Measurements from ENCODE around the gene ROR2. TPM values are rescaled to one million over a fixed set of nuclear protein-coding genes. Genes with fewer than 3 reads are reported as not detected.
"Not testable (repeated sequence)": the region's sequence is repeated elsewhere in the genome, so short reads cannot be mapped to it uniquely, and the experiment has no call there.

The ROR2 gene
- total and polyA plus RNA-seq, 5 donors: 20.1 to 38.9 (median 35.3) TPM

GRCh38 chr9:91803151-91803940 is 146.7 kb downstream of the ROR2 start:
- 60% methylated on average over 8 of the region's 8 CpGs for WGBS
- H3K27me3 ChIP-seq (ENCODE audit: control insufficient read depth, insufficient read depth): no peaks in the 10 kb centered on the region
- no peak overlapping the region for H3K4me3 ChIP-seq (ENCODE audit: low read length)
- H3K9me3 ChIP-seq (ENCODE audit: control insufficient read depth, low read length): no peaks in the 10 kb centered on the region
- peaks cover 8% of the 10 kb centered on the region for H3K4me1 ChIP-seq (ENCODE audit: control insufficient read depth, insufficient read depth, low read length)
- intact Hi-C loops (cut with DNase I): no loop called here
- peak overlapping the region; percentile 56 for H3K27ac ChIP-seq (ENCODE audit: low read length)
- ATAC-seq: no peak
- no peak for DNase-seq

DNA sequence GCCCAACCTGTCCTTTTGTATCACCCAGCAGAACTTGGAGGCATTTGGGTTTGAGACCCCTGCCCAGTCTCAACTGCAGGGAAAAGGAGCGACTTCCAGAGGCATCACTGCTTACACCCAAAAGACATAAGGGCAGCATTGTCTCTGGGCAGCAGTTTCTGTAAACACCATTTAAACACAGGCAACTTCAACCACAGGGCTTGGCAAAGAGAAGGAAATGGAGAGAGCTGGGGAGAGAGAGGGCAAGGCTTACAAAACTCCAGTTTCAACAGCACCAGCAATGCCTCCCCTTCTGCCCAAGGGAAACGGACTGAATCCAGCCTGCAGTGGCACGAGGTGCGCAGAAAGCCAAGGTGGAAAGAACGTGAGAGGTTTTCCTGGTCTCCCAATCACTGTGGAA is 147.6 kb downstream of the ROR2 start:
- intact Hi-C loops (cut with DNase I): no loop called here
- ATAC-seq (no peak), DNase-seq (no peak)
- WGBS: 81% methylated on average over 5 of the region's 5 CpGs
- Histone ChIP-seq H3K27me3 (ENCODE audit: control insufficient read depth, insufficient read depth) (no peaks in the 10 kb centered on the region), H3K27ac (ENCODE audit: low read length) (no peak overlapping the region), H3K9me3 (ENCODE audit: control insufficient read depth, low read length) (no peaks in the 10 kb centered on the region), H3K4me3 (ENCODE audit: low read length) (no peak overlapping the region), H3K4me1 (ENCODE audit: control insufficient read depth, insufficient read depth, low read length) (peaks cover 8% of the 10 kb centered on the region)

- H3K27ac ChIP-seq (ENCODE audit: low read length): peak overlapping the region; percentile 43
- ATAC-seq: no peak
- intact Hi-C loops (cut with DNase I): no loop called here
- peaks cover 8% of the 10 kb centered on the region for H3K4me1 ChIP-seq (ENCODE audit: control insufficient read depth, insufficient read depth, low read length)
- no peak overlapping the region for H3K4me3 ChIP-seq (ENCODE audit: low read length)
- WGBS: 49% methylated on average over 12 of the region's 12 CpGs
- no peaks in the 10 kb centered on the region for H3K27me3 ChIP-seq (ENCODE audit: control insufficient read depth, insufficient read depth)
- DNase-seq: no peak
- no peaks in the 10 kb centered on the region for H3K9me3 ChIP-seq (ENCODE audit: control insufficient read depth, low read length)
Observed at GRCh38 chr9:91800473-91801030, 149.5 kb downstream of the ROR2 start.

DNA sequence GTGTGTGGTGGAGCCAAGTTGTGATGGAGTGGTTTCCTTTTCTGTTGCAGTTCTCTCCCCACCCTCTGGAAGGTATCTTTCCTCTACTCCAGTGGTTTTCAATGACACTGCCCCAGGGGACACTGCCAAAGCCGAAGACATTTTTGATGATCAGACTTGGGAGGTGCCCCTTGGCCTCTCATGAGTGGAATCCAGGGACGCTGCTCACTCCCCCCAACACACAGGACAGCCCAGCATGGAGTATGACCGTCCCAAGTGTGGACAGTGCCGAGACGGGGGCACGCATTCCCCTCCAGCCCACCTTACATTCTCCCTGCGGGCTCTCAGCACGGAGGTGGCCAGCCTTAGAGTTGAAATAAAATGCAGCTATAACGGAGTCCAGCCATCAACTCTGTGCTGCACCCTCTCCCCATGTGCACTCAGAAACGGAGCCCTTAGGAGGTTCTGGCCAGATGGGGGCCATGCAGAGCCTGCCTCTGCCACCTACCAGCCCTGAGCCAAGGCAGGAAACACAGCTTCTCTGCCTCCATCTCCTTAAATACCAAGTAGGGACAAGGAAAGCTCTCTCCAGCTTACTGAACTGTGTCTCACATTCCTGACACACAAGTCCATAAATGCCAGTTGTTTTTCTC is 150.8 kb downstream of the ROR2 start:
- Histone ChIP-seq H3K9me3 (ENCODE audit: control insufficient read depth, low read length) (no peaks in the 10 kb centered on the region), H3K27me3 (ENCODE audit: control insufficient read depth, insufficient read depth) (no peaks in the 10 kb centered on the region), H3K27ac (ENCODE audit: low read length) (peak overlapping the region; percentile 81), H3K4me1 (ENCODE audit: control insufficient read depth, insufficient read depth, low read length) (peaks cover 5% of the 10 kb centered on the region), H3K4me3 (ENCODE audit: low read length) (no peak overlapping the region)
- WGBS: 70% methylated on average over 10 of the region's 10 CpGs
- peak; percentile 41 to 47 for ATAC-seq
- no peak for DNase-seq
- intact Hi-C loops (cut with DNase I): no loop called here

DNA sequence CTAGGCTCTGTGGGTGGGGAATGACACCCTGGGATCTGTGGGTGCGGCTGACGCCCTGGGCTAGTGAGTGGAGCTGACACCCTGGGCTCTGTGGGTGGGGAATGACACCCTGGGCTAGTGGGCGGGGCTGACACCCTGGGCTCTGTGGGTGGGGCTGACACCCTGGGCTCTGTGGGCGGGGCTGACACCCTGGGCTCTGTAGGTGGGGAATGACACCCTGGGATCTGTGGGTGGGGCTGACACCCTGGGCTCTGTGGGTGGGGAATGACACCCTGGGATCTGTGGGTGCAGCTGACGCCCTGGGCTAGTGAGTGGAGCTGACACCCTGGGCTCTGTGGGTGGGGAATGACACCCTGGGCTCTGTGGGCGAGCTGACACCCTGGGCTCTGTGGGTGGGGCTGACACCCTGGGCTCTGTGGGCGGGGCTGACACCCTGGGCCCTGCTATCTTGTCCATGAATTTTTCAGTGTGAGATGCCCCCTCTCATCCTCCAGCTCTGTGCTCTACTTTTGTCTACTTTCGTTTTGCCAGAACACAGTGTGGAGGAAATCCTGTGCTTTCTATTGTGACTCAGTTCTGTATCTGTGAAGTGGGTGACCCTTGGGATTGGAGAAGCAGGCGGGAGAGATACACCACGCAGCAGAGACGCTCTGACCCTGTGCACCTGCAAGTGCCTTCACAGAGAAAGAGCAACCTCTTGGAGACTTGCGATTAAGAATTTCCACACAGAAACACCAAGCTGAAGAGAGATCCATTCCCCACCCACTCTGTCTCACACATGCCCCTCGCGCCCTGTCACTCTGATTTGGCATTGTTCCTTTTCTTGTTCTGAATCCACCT is 151.5 kb downstream of the ROR2 start:
- peak overlapping the region; percentile 81 for H3K27ac ChIP-seq (ENCODE audit: low read length)
- ATAC-seq (peak; percentile 73 to 83), DNase-seq (peak; percentile 51 to 88 (median 86))
- H3K4me1 ChIP-seq (ENCODE audit: control insufficient read depth, insufficient read depth, low read length); H3K27me3 ChIP-seq (ENCODE audit: control insufficient read depth, insufficient read depth); H3K9me3 ChIP-seq (ENCODE audit: control insufficient read depth, low read length); H3K4me3 ChIP-seq (ENCODE audit: low read length); intact Hi-C loops (cut with DNase I): not testable (repeated sequence)
- WGBS: 58% methylated on average over 14 of the region's 14 CpGs

DNA sequence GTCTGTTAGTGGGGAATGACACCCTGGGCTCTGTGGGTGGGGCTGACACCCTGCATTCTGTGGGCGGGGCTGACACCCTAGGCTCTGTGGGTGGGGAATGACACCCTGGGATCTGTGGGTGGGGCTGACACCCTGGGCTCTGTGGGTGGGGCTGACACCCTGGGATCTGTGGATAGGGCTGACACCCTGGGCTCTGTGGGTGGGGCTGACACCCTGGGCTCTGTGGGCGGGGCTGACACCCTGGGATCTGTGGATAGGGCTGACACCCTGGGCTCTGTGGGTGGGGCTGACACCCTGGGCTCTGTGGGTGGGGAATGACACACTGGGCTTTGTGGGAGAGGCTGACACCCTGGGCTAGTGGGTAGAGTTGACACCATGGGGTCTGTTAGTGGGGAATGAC is 152.5 kb downstream of the ROR2 start:
- DNase-seq: not testable (repeated sequence)

DNA sequence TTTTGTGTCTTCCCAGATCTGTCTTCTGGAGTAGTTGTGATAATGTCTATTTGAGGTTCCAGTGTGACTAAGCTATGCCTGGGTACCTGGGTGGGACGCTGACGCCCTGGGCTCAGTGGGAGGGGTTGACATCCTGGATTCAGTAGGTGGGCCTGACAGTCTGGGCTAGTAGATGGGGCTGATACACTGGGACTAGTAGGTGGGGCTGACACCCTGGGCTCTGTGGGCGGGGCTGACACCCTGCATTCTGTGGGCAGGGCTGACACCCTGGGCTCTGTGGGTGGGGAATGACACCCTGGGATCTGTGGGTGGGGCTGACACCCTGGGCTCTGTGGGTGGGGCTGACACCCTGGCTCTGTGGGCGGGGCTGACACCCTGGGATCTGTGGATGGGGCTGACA is 153.5 kb downstream of the ROR2 start:
- H3K9me3 ChIP-seq (ENCODE audit: control insufficient read depth, low read length); H3K4me3 ChIP-seq (ENCODE audit: low read length); intact Hi-C loops (cut with DNase I); H3K4me1 ChIP-seq (ENCODE audit: control insufficient read depth, insufficient read depth, low read length); H3K27me3 ChIP-seq (ENCODE audit: control insufficient read depth, insufficient read depth): not testable (repeated sequence)
- peak overlapping the region; percentile 14 for H3K27ac ChIP-seq (ENCODE audit: low read length)
- peak; percentile 64 to 88 (median 83) for DNase-seq
- ATAC-seq: peak; percentile 41 to 60
- 68% methylated on average over 4 of the region's 4 CpGs for whole genome bisulfite sequencing

More for the DNA sequence above, 152.5 kb downstream of the ROR2 start:
- intact Hi-C loops (cut with DNase I); H3K9me3 ChIP-seq (ENCODE audit: control insufficient read depth, low read length); H3K4me3 ChIP-seq (ENCODE audit: low read length); ATAC-seq; H3K27me3 ChIP-seq (ENCODE audit: control insufficient read depth, insufficient read depth); H3K4me1 ChIP-seq (ENCODE audit: control insufficient read depth, insufficient read depth, low read length); H3K27ac ChIP-seq (ENCODE audit: low read length): not testable (repeated sequence)
- 88% methylated on average over 1 of the region's 2 CpGs for WGBS

GRCh38 chr9:91795598-91796241 is 154.3 kb downstream of the ROR2 start:
- peak in 1 of 2 donors; percentile 28 for ATAC-seq
- peaks cover 3% of the 10 kb centered on the region for H3K4me1 ChIP-seq (ENCODE audit: control insufficient read depth, insufficient read depth, low read length)
- peak in 1 of 3 donors; percentile 5 for DNase-seq
- no peaks in the 10 kb centered on the region for H3K27me3 ChIP-seq (ENCODE audit: control insufficient read depth, insufficient read depth)
- H3K4me3 ChIP-seq (ENCODE audit: low read length): no peak overlapping the region
- 54% methylated on average over 6 of the region's 6 CpGs for WGBS
- H3K9me3 ChIP-seq (ENCODE audit: control insufficient read depth, low read length): no peaks in the 10 kb centered on the region
- intact Hi-C loops (cut with DNase I): no loop called here
- H3K27ac ChIP-seq (ENCODE audit: low read length): peak overlapping the region; percentile 74

- ATAC-seq; H3K27ac ChIP-seq (ENCODE audit: low read length); intact Hi-C loops (cut with DNase I); H3K27me3 ChIP-seq (ENCODE audit: control insufficient read depth, insufficient read depth); H3K9me3 ChIP-seq (ENCODE audit: control insufficient read depth, low read length); H3K4me3 ChIP-seq (ENCODE audit: low read length); H3K4me1 ChIP-seq (ENCODE audit: control insufficient read depth, insufficient read depth, low read length): not testable (repeated sequence)
- DNase-seq: peak in 1 of 3 donors; percentile 9
- WGBS: 91% methylated on average over 5 of the region's 5 CpGs
Observed at GRCh38 chr9:91793371-91793770, 156.7 kb downstream of the ROR2 start.

DNA sequence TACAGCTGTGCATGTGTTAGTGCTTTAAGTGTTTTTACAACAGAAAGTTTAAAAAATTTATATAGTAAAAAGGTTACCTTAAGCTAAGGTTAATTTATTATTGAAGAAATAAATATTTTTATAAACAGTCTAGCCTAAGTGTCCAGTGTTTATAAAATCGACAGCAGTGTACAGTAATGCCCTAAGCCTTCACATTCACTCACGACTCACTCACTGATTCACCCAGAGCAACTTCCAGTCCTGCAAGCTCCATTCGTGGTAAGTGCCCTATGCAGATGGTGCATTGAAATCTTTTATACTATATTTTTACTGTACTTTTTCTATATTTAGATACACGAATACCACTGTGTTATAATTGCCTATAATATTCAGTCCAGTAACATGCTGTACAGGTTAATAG is 159.1 kb downstream of the ROR2 start:
- H3K9me3 ChIP-seq (ENCODE audit: control insufficient read depth, low read length): no peaks in the 10 kb centered on the region
- no peak overlapping the region for H3K27ac ChIP-seq (ENCODE audit: low read length)
- WGBS: 61% methylated on average over 4 of the region's 4 CpGs
- no peak overlapping the region for H3K4me3 ChIP-seq (ENCODE audit: low read length)
- DNase-seq: no peak
- no peaks in the 10 kb centered on the region for H3K4me1 ChIP-seq (ENCODE audit: control insufficient read depth, insufficient read depth, low read length)
- no peaks in the 10 kb centered on the region for H3K27me3 ChIP-seq (ENCODE audit: control insufficient read depth, insufficient read depth)
- ATAC-seq: no peak
- intact Hi-C loops (cut with DNase I): no loop called here
